H1 (cell line): Measurements from ENCODE around the gene GPANK1. TPM values are rescaled to one million over a fixed set of nuclear protein-coding genes. Genes with fewer than 3 reads are reported as not detected.

ENCODE experiments used
- CTCF ChIA-PET: fragments of 300-600 bp; sonication (Branson Sonifier 250); formaldehyde crosslinking; loops from one replicate; lab custom pipeline; 2021; ENCODE audit not compliant: partially characterized antibody; lab: Charles Lee
- POLR2A ChIA-PET: fragments of 300-600 bp; sonication (Branson Sonifier 250); formaldehyde crosslinking; loops from one replicate; lab custom pipeline; 2021; ENCODE audit warnings: inconsistent platforms; ENCODE audit not compliant: partially characterized antibody; lab: Charles Lee
- DNase-seq, 2 experiments: peaks; one replicate each; pipeline versions ENCODE4 v3.0.0 to v3.0.0-alpha.2; 2010 to 2022; ENCODE audit warnings: low spot score in 2 of 2, low read depth in 1 of 2, mixed read lengths in 1 of 2
- FAIRE-seq: peaks from 2 replicates; lab custom pipeline; 2011; peaks lifted over from hg19 to GRCh38; lab: Jason Lieb, UNC
- H2AFZ ChIP-seq: 2 replicates; pipeline ENCODE4 v1.8.1; 2012; ENCODE audit warnings: low read length, inconsistent platforms
- H2AK5ac ChIP-seq: 2 replicates; pipeline ENCODE4 v1.6.1; 2013; ENCODE audit warnings: low read depth, low read length
- H2BK120ac ChIP-seq: replicated peaks from 2 replicates; pipeline ENCODE3; 2013; ENCODE audit warnings: low read depth, low read length, inconsistent platforms
- H2BK12ac ChIP-seq: 2 replicates; pipeline ENCODE4 v1.6.1; 2013; ENCODE audit warnings: low read depth, low read length
- H2BK15ac ChIP-seq: 2 replicates; pipeline ENCODE4 v1.6.1; 2013; ENCODE audit warnings: low read length
- H2BK20ac ChIP-seq: 2 replicates; pipeline ENCODE4 v1.6.1; 2013; ENCODE audit warnings: low read length
- H2BK5ac ChIP-seq: 2 replicates; pipeline ENCODE4 v1.6.1; 2013; ENCODE audit warnings: low read depth, low read length
- H3K14ac ChIP-seq: 2 replicates; pipeline ENCODE4 v1.6.1; 2013; ENCODE audit warnings: inconsistent platforms; ENCODE audit not compliant: insufficient read length
- H3K18ac ChIP-seq: 2 replicates; pipeline ENCODE4 v1.6.1; 2013; ENCODE audit warnings: low read length; ENCODE audit errors: extremely low read depth
- H3K23ac ChIP-seq: 2 replicates; pipeline ENCODE4 v1.6.1; 2013; ENCODE audit warnings: inconsistent platforms; ENCODE audit not compliant: insufficient read length
- H3K23me2 ChIP-seq: 2 replicates; pipeline ENCODE4 v1.6.1; 2013; ENCODE audit warnings: low read depth, low read length
- H3K27ac ChIP-seq: 2 replicates; pipeline ENCODE4 v1.6.1; 2011; ENCODE audit warnings: low read depth, low read length, inconsistent platforms
- H3K27me3 ChIP-seq, 4 experiments: replicated peaks in 1 of 4; 1 replicate in 1 of 4; 2 replicates in 3 of 4; pipeline versions ENCODE4 v1.6.1 to v1.8.1; 2011 to 2013; ENCODE audit warnings: low read length in 3 of 4, mild to moderate bottlenecking in 3 of 4, inconsistent platforms in 2 of 4, mixed read lengths in 2 of 4, moderate library complexity in 1 of 4; ENCODE audit not compliant: control insufficient read depth in 3 of 4, insufficient read depth in 3 of 4; ENCODE audit errors: extremely low read depth in 1 of 4
- H3K36me3 ChIP-seq, 4 experiments: 2 replicates each; pipeline versions ENCODE4 v1.6.1 to v1.8.1; 2011 to 2013; ENCODE audit warnings: mild to moderate bottlenecking in 4 of 4, low read length in 3 of 4, moderate library complexity in 2 of 4, control low read depth in 1 of 4, inconsistent platforms in 1 of 4; ENCODE audit not compliant: insufficient read depth in 4 of 4, control insufficient read depth in 2 of 4
- H3K4ac ChIP-seq: replicated peaks from 2 replicates; pipeline ENCODE3; 2013; ENCODE audit warnings: low read length, low read depth, mixed read lengths, inconsistent platforms; ENCODE audit not compliant: insufficient read length
- H3K4me1 ChIP-seq, 4 experiments: replicated peaks in 1 of 4; 1 replicate in 1 of 4; 2 replicates in 3 of 4; pipeline versions ENCODE4 v1.6.1 to v1.8.1; 2011 to 2013; ENCODE audit warnings: low read length in 3 of 4, inconsistent platforms in 2 of 4, mixed read lengths in 1 of 4; ENCODE audit not compliant: insufficient read depth in 4 of 4, control insufficient read depth in 3 of 4
- H3K4me2 ChIP-seq, 2 experiments: 2 replicates each; pipeline versions ENCODE4 v1.6.1 to v1.8.1; 2011 to 2013; ENCODE audit warnings: low read depth in 2 of 2, low read length in 2 of 2, control low read depth in 1 of 2, inconsistent platforms in 1 of 2, mild to moderate bottlenecking in 1 of 2; ENCODE audit not compliant: insufficient read depth in 1 of 2
- H3K4me3 ChIP-seq, 4 experiments: fragments of 200-600, 300-600 bp in 1 of 4; sonication (generic), shearing (Covaris generic), sonication (Bioruptor Twin) in 1 of 4; 2 replicates each; pipeline versions ENCODE4 v1.5.1 to v1.8.1; 2011 to 2016; ENCODE audit warnings: low read length in 4 of 4, low read depth in 3 of 4, control low read depth in 2 of 4, inconsistent platforms in 2 of 4, mild to moderate bottlenecking in 2 of 4, mixed read lengths in 1 of 4, moderate library complexity in 1 of 4; ENCODE audit not compliant: insufficient read depth in 2 of 4; ENCODE audit errors: extremely low read depth in 1 of 4
- H3K56ac ChIP-seq: replicated peaks from 2 replicates; pipeline ENCODE3; 2013; ENCODE audit warnings: low read depth, mild to moderate bottlenecking, mixed read lengths, low read length, inconsistent platforms; ENCODE audit not compliant: insufficient read length
- H3K79me1 ChIP-seq: 2 replicates; pipeline ENCODE4 v1.6.1; 2013; ENCODE audit warnings: low read depth, low read length, control low read depth
- H3K79me2 ChIP-seq, 2 experiments: 2 replicates each; pipeline versions ENCODE4 v1.6.1 to v1.8.1; 2012 to 2013; ENCODE audit warnings: low read length in 2 of 2, mild to moderate bottlenecking in 2 of 2, inconsistent platforms in 1 of 2; ENCODE audit not compliant: insufficient read depth in 2 of 2, control insufficient read depth in 1 of 2
- H3K9ac ChIP-seq, 4 experiments: replicated peaks in 1 of 4; 1 replicate in 1 of 4; 2 replicates in 3 of 4; pipeline versions ENCODE4 v1.6.1 to v1.8.1; 2011 to 2013; ENCODE audit warnings: low read depth in 3 of 4, low read length in 3 of 4, control low read depth in 2 of 4, mild to moderate bottlenecking in 2 of 4, moderate library complexity in 2 of 4, inconsistent platforms in 1 of 4; ENCODE audit errors: extremely low read depth in 1 of 4
- H3K9me3 ChIP-seq, 2 experiments: 2 replicates each; pipeline versions ENCODE4 v1.6.1 to v1.8.1; 2012 to 2013; ENCODE audit warnings: mild to moderate bottlenecking in 2 of 2, moderate library complexity in 2 of 2, control low read depth in 1 of 2, inconsistent platforms in 1 of 2, low read depth in 1 of 2, low read length in 1 of 2, mixed read lengths in 1 of 2; ENCODE audit not compliant: insufficient read depth in 2 of 2
- H4K20me1 ChIP-seq, 2 experiments: replicated peaks in 1 of 2; 2 replicates each; pipeline versions ENCODE3 to v1.8.1; 2011 to 2013; ENCODE audit warnings: inconsistent platforms in 2 of 2, low read length in 2 of 2, mild to moderate bottlenecking in 1 of 2; ENCODE audit not compliant: insufficient read depth in 2 of 2, control insufficient read depth in 1 of 2
- H4K5ac ChIP-seq: 2 replicates; pipeline ENCODE4 v1.6.1; 2013; ENCODE audit warnings: low read length, low read depth, mixed read lengths, inconsistent platforms; ENCODE audit not compliant: insufficient read length
- H4K8ac ChIP-seq: 2 replicates; pipeline ENCODE4 v1.8.0; 2013; ENCODE audit warnings: mild to moderate bottlenecking, moderate library complexity, low read length, inconsistent platforms; ENCODE audit not compliant: insufficient read depth; ENCODE audit errors: extremely low read depth
- H4K91ac ChIP-seq: replicated peaks from 2 replicates; pipeline ENCODE3; 2013; ENCODE audit warnings: low read length, mixed read lengths, inconsistent platforms; ENCODE audit not compliant: insufficient read length
- KDM1A ChIP-seq: fragments of 200-600, 300-600 bp; sonication (generic); IDR thresholded peaks from 2 replicates; pipeline ENCODE4 v1.7.1; 2016; ENCODE audit warnings: mild to moderate bottlenecking, low read length, borderline replicate concordance
- MAFK ChIP-seq: IDR thresholded peaks from 2 replicates; pipeline ENCODE4 v1.6.1; 2012; ENCODE audit warnings: low read depth, mild to moderate bottlenecking, improper control_type of control experiment, low read length
- POLR2A ChIP-seq, 2 experiments: IDR thresholded peaks; 1 replicate in 1 of 2; 2 replicates in 1 of 2; pipeline ENCODE4 v1.6.1; 2011; ENCODE audit warnings: low read depth in 2 of 2, low read length in 2 of 2, mild to moderate bottlenecking in 2 of 2; ENCODE audit errors: control extremely low read depth in 1 of 2
- POLR2AphosphoS5 ChIP-seq: IDR thresholded peaks from 2 replicates; pipeline ENCODE4 v1.6.1; 2011; ENCODE audit warnings: low read depth, low read length
- POU5F1 ChIP-seq: IDR thresholded peaks from 2 replicates; pipeline ENCODE4 v1.6.1; 2011; ENCODE audit warnings: low read depth, mild to moderate bottlenecking, low read length, moderate library complexity
- ZNF274 ChIP-seq: IDR thresholded peaks from 2 replicates; pipeline ENCODE4 v1.7.0; 2012; ENCODE audit warnings: low read length, borderline replicate concordance; ENCODE audit errors: extremely low read depth
- WGBS, 2 experiments: shearing (Covaris generic) in 1 of 2; methylation state at CpG; one replicate each; pipeline versions ENCODE4 v1.1.6 to v1.1.7; 2013 to 2015; ENCODE audit warnings: low lambda C conversion rate in 2 of 2, mixed read lengths in 2 of 2, inconsistent platforms in 1 of 2, low coverage in 1 of 2, missing lambda C conversion rate in 1 of 2; ENCODE audit not compliant: insufficient replicate concordance in 2 of 2, insufficient coverage in 1 of 2, insufficient read length in 1 of 2; ENCODE audit errors: extremely low coverage in 1 of 2, missing lambda C conversion rate in 1 of 2; 5-methylcytosine and 5-hydroxymethylcytosine counted together
- polyA plus RNA-seq, 7 experiments: library from polyadenylated mRNA; depleted of rRNA in 3 of 7; stranded (reverse) in 5 of 7; unstranded in 2 of 7; fragments of >200 nt in 5 of 7; fragments of 200-250 nt in 2 of 7; gene quantifications; 1 replicate in 5 of 7; 2 replicates in 1 of 7; 4 replicates in 1 of 7; pipeline versions ENCODE4 v1.2.1 to v1.2.3, GENCODE V29; 2011 to 2013; ENCODE audit warnings: missing spikeins in 2 of 7, mixed read lengths in 2 of 7
- total RNA-seq: library from RNA; stranded (reverse); fragmentation: NEBNext Ultra II Directional; extraction: Animal tissue kit (Norgen Biotek cat#: 25700); gene quantifications from 2 replicates; pipeline ENCODE4 v1.2.1, GENCODE V29; 2021

Gene GPANK1
- total and polyA plus RNA-seq, 2 of the 8 experiments (the other 6 are each of a cell fraction or from before 2014, with no cell fraction given) = 24.5 to 30.2 TPM

GRCh38 chr6:31640612-31641011 is 24.2 kb downstream of the GPANK1 start:
- no peaks in the 10 kb centered on the region for H3K79me2 ChIP-seq
- no peak overlapping the region for H3K27ac ChIP-seq
- no peaks in the 10 kb centered on the region for H3K9me3 ChIP-seq
- H4K5ac ChIP-seq = no peak overlapping the region
- no peak for DNase-seq
- H2AFZ ChIP-seq = no peak overlapping the region
- no peak for FAIRE-seq
- peaks cover 56 to 93% (median 77%) of the 10 kb centered on the region in 4 experiments for H3K36me3 ChIP-seq
- H3K4me1 ChIP-seq = no peaks in the 10 kb centered on the region
- H2BK12ac ChIP-seq = no peak overlapping the region
- 94% methylated on average over 6 of the region's 6 CpGs; no CpG with 5 or more reads in 1 of the 2 experiments for WGBS, 2 experiments
- H2BK120ac ChIP-seq = no peak overlapping the region
- H3K14ac ChIP-seq = no peak overlapping the region
- H4K20me1 ChIP-seq = peaks cover 7 to 12% of the 10 kb centered on the region in 2 experiments
- no peak overlapping the region for H2AK5ac ChIP-seq
- no peak overlapping the region for H2BK5ac ChIP-seq
- no peaks in the 10 kb centered on the region for H3K27me3 ChIP-seq
- no peak overlapping the region for H2BK20ac ChIP-seq
- no peak overlapping the region for H2BK15ac ChIP-seq
- H4K91ac ChIP-seq = no peak overlapping the region
- H4K8ac ChIP-seq = no peak overlapping the region
- no peak overlapping the region for H3K4me3 ChIP-seq
- ChIA-PET CTCF (interaction anchor here (0.8 to 1.3 kb wide), 3 partner anchors 9 to 24 kb away, joined by 3 to 5 read pairs (median 4); partner anchors contain the start of gene GPANK1), POLR2A (interaction anchor here (1.0 to 34.9 kb wide), 10 partner anchors 15 to 165 kb away, joined by 3 to 883 read pairs (median 6); partner anchors contain the start of genes ABHD16A, APOM, BAG6 and C6orf47)
- no peak overlapping the region for H3K4ac ChIP-seq
- H3K79me1 ChIP-seq = no peaks in the 10 kb centered on the region; the same call in none of the 2 replicates
- H3K18ac ChIP-seq = no peak overlapping the region
- no peak overlapping the region for H3K4me2 ChIP-seq
- no peak overlapping the region for H3K9ac ChIP-seq
- H3K23ac ChIP-seq = no peak overlapping the region
- H3K23me2 ChIP-seq = no peaks in the 10 kb centered on the region
- H3K56ac ChIP-seq = no peak overlapping the region
- no peak for TF ChIP-seq KDM1A
- no peak for TF ChIP-seq POLR2AphosphoS5
- TF ChIP-seq ZNF274 = no peak
- TF ChIP-seq POLR2A (IDR thresholded peaks at IDR 0.05; ENCODE audit: control extremely low read depth in 1 of 2, low read depth in 2 of 2, low read length in 2 of 2) = no peak
- TF ChIP-seq POU5F1 = no peak
- no peak for TF ChIP-seq MAFK
